Keratinocyte (primary cell): ENCODE data around the gene PLD5. TPM values are rescaled to one million over a fixed set of nuclear protein-coding genes. Genes with fewer than 3 reads are reported as not detected.

ENCODE experiments used
- DNase-seq: peaks from one replicate; pipeline ENCODE4 v3.0.0-alpha.2; 2011; ENCODE audit warnings: low read depth, missing footprints, low spot score
- FAIRE-seq: peaks from 2 replicates; lab custom pipeline; 2011; peaks lifted over from hg19 to GRCh38; lab: Jason Lieb, UNC
- H2AFZ ChIP-seq: 2 replicates; pipeline ENCODE4 v1.6.0; 2012; ENCODE audit warnings: low read length, control low read depth, inconsistent platforms; ENCODE audit not compliant: control insufficient read depth
- H3K27ac ChIP-seq: 2 replicates; pipeline ENCODE4 v1.5.1; 2011; ENCODE audit warnings: low read length; ENCODE audit not compliant: control insufficient read depth, insufficient read depth
- H3K27me3 ChIP-seq: 3 replicates; pipeline ENCODE4 v1.6.0; 2011; ENCODE audit warnings: low read length; ENCODE audit not compliant: control insufficient read depth, insufficient read depth; ENCODE audit errors: extremely low read depth
- H3K36me3 ChIP-seq, 2 experiments: 2 replicates in 1 of 2; 3 replicates in 1 of 2; pipeline ENCODE4 v1.5.1; 2011; ENCODE audit warnings: low read length in 2 of 2, mild to moderate bottlenecking in 1 of 2; ENCODE audit not compliant: control insufficient read depth in 2 of 2, insufficient read depth in 2 of 2; ENCODE audit errors: extremely low read depth in 1 of 2
- H3K4me1 ChIP-seq: 3 replicates; pipeline ENCODE4 v1.5.1; 2011; ENCODE audit warnings: low read length; ENCODE audit not compliant: control insufficient read depth, insufficient read depth; ENCODE audit errors: extremely low read depth
- H3K4me2 ChIP-seq: 3 replicates; pipeline ENCODE4 v1.6.0; 2011; ENCODE audit warnings: low read depth, low read length; ENCODE audit not compliant: control insufficient read depth, insufficient read depth; ENCODE audit errors: extremely low read depth
- H3K4me3 ChIP-seq, 3 experiments: fragments of 200-600 bp in 1 of 3; sonication (generic) in 1 of 3; 2 replicates in 2 of 3; 3 replicates in 1 of 3; pipeline ENCODE4 v1.5.1; 2011 to 2016; ENCODE audit warnings: low read length in 3 of 3, mild to moderate bottlenecking in 3 of 3, control low read depth in 2 of 3, inconsistent platforms in 1 of 3, low read depth in 1 of 3, mixed read lengths in 1 of 3, mixed run types in 1 of 3, moderate library complexity in 1 of 3; ENCODE audit not compliant: control insufficient read depth in 2 of 3, insufficient read depth in 2 of 3; ENCODE audit errors: extremely low read depth in 1 of 3
- H3K79me2 ChIP-seq: 2 replicates; pipeline ENCODE4 v1.6.0; 2012; ENCODE audit warnings: low read length; ENCODE audit not compliant: control insufficient read depth, insufficient read depth
- H3K9ac ChIP-seq: 3 replicates; pipeline ENCODE4 v1.6.0; 2011; ENCODE audit warnings: low read length; ENCODE audit not compliant: control insufficient read depth, insufficient read depth; ENCODE audit errors: extremely low read depth
- H3K9me1 ChIP-seq: 3 replicates; pipeline ENCODE4 v1.6.0; 2011; ENCODE audit warnings: low read length; ENCODE audit not compliant: control insufficient read depth, insufficient read depth; ENCODE audit errors: extremely low read depth
- H3K9me3 ChIP-seq: 2 replicates; pipeline ENCODE4 v1.5.1; 2012; ENCODE audit warnings: low read depth, low read length; ENCODE audit not compliant: control insufficient read depth
- H4K20me1 ChIP-seq: 3 replicates; pipeline ENCODE4 v1.6.0; 2011; ENCODE audit warnings: low read length; ENCODE audit not compliant: control insufficient read depth, insufficient read depth; ENCODE audit errors: extremely low read depth
- EZH2 ChIP-seq: IDR thresholded peaks from one replicate; pipeline ENCODE4 v1.6.1; 2012; ENCODE audit warnings: inconsistent platforms, mild to moderate bottlenecking, low read length, moderate library complexity
- dilution Hi-C: fragments of 300-500 bp; cut with MboI; formaldehyde crosslinking; loops from one replicate; pipeline ENCODE4 v1.7.0; 2020; ENCODE audit warnings: low sequenced_read_pairs; ENCODE audit not compliant: extremely low pct_ligation_motif_present
- polyA plus RNA-seq, 5 experiments: library from polyadenylated mRNA; depleted of rRNA in 3 of 5; stranded (reverse) in 3 of 5; stranded (forward) in 1 of 5; unstranded in 1 of 5; fragments of >200 nt; gene quantifications; 1 replicate in 1 of 5; 2 replicates in 3 of 5; 3 replicates in 1 of 5; pipeline versions ENCODE4 v1.2.1 to v1.2.3, GENCODE V29; 2011 to 2012; ENCODE audit warnings: missing spikeins in 2 of 5, low read depth in 1 of 5, low replicate concordance in 1 of 5
- TF ChIP-seq, protein P1 (sequence below), 3 experiments: IDR thresholded peaks in 1 of 3; conservative IDR thresholded peaks in 1 of 3; optimal IDR thresholded peaks in 1 of 3; 2 replicates in 2 of 3; 3 replicates in 1 of 3; pipeline versions ENCODE3 to v1.5.1; 2011; ENCODE audit warnings: low read length in 3 of 3, mild to moderate bottlenecking in 3 of 3, moderate library complexity in 2 of 3, control low read depth in 1 of 3, inconsistent platforms in 1 of 3; ENCODE audit not compliant: insufficient read depth in 2 of 3; ENCODE audit errors: extremely low read depth in 1 of 3

The PLD5 gene
- polyA plus RNA-seq, 1 donor (not counting 4 experiments of a cell fraction or from before 2014, with no cell fraction given): 7.2 TPM

DNA sequence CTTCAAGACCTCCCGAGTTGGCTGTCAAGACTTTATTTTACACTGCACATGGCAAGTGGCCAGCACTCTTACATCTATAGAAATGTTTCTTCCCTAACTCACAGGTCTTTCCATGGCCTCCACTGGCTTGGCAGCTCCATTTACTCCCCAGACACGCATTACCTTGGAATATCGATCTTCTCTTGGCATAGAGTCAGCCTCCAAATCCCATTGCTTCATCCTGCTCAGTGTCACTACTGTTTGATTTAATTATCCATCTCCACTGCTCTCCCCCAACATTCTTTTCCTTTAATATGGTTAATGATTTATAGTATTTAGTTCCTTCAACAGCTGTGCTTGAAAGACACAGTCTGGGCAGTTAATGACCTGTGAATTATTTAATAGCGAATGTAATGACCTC is 284.4 kb downstream of the PLD5 start:
- peaks cover 0 to 6% of the 10 kb centered on the region in 2 experiments for H3K36me3 ChIP-seq
- no peaks in the 10 kb centered on the region for H3K9me3 ChIP-seq
- H3K79me2 ChIP-seq: no peaks in the 10 kb centered on the region
- no peaks in the 10 kb centered on the region for H4K20me1 ChIP-seq
- no peak overlapping the region for H2AFZ ChIP-seq
- H3K9ac ChIP-seq: no peak overlapping the region
- TF ChIP-seq, protein P1, sequence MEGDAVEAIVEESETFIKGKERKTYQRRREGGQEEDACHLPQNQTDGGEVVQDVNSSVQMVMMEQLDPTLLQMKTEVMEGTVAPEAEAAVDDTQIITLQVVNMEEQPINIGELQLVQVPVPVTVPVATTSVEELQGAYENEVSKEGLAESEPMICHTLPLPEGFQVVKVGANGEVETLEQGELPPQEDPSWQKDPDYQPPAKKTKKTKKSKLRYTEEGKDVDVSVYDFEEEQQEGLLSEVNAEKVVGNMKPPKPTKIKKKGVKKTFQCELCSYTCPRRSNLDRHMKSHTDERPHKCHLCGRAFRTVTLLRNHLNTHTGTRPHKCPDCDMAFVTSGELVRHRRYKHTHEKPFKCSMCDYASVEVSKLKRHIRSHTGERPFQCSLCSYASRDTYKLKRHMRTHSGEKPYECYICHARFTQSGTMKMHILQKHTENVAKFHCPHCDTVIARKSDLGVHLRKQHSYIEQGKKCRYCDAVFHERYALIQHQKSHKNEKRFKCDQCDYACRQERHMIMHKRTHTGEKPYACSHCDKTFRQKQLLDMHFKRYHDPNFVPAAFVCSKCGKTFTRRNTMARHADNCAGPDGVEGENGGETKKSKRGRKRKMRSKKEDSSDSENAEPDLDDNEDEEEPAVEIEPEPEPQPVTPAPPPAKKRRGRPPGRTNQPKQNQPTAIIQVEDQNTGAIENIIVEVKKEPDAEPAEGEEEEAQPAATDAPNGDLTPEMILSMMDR (optimal IDR thresholded peaks at IDR 0.05 in 1 of 3, IDR thresholded peaks at IDR 0.05 in 1 of 3, conservative IDR thresholded peaks at IDR 0.05 in 1 of 3; ENCODE audit: extremely low read depth in 1 of 3, insufficient read depth in 2 of 3, low read length in 3 of 3): no peak
- TF ChIP-seq EZH2: no peak
- H3K4me2 ChIP-seq: no peak overlapping the region
- H3K4me3 ChIP-seq: no peak overlapping the region
- FAIRE-seq (no peak), DNase-seq (no peak)
- dilution Hi-C loops: no loop called here
- no peaks in the 10 kb centered on the region for H3K27me3 ChIP-seq
- no peak overlapping the region for H3K27ac ChIP-seq
- H3K9me1 ChIP-seq: no peaks in the 10 kb centered on the region
- no peaks in the 10 kb centered on the region for H3K4me1 ChIP-seq

DNA sequence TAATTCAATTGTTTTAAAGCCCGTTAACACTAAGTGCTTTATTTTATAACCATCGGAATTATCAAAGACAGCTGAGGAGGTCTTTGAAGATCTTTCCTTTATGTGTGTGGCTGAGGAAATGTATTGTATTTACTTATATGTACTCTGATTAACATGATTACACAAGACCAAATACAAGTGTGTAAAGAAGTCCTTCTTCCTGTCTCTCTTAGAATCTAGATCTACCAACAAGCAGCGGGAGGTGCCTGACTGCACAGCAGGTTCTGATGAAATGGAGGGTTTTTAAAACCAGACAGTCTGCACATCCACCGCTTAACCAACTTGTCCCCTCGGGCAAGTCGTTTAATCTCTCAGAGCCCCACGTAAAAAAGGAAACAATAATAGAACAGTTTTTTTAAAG is 285.1 kb downstream of the PLD5 start:
- no peak for FAIRE-seq
- Histone ChIP-seq H3K9me3 (no peaks in the 10 kb centered on the region), H3K9ac (no peak overlapping the region), H4K20me1 (no peaks in the 10 kb centered on the region), H3K9me1 (no peaks in the 10 kb centered on the region), H3K36me3 (peaks cover 0 to 4% of the 10 kb centered on the region in 2 experiments), H3K27ac (no peak overlapping the region), H2AFZ (no peak overlapping the region), H3K79me2 (no peaks in the 10 kb centered on the region), H3K4me3 (no peak overlapping the region), H3K27me3 (no peaks in the 10 kb centered on the region), H3K4me1 (no peaks in the 10 kb centered on the region), H3K4me2 (no peak overlapping the region)
- dilution Hi-C loops: no loop called here
- no peak for TF ChIP-seq EZH2
- TF ChIP-seq, protein P1 (optimal IDR thresholded peaks at IDR 0.05 in 1 of 3, IDR thresholded peaks at IDR 0.05 in 1 of 3, conservative IDR thresholded peaks at IDR 0.05 in 1 of 3; ENCODE audit: extremely low read depth in 1 of 3, insufficient read depth in 2 of 3, low read length in 3 of 3): no peak
- no peak for DNase-seq
